Activated CD4-positive, alpha-beta memory T cell treated with anti-CD3 and anti-CD28 coated beads for 36 hours (primary cell): Measurements from ENCODE around the gene RALGPS1. TPM values are rescaled to one million over a fixed set of nuclear protein-coding genes. Genes with fewer than 3 reads are reported as not detected.

Experiments
- CTCF ChIA-PET: fragments of 350-600 bp; sonication (Branson Sonifier 250); formaldehyde crosslinking; loops from one replicate; lab custom pipeline; 2021; ENCODE audit warnings: antibody characterized with exemption, inconsistent platforms; lab: Charles Lee
- POLR2A ChIA-PET: fragments of 350-600 bp; sonication (Branson Sonifier 250); formaldehyde crosslinking; loops from one replicate; lab custom pipeline; 2021; ENCODE audit warnings: antibody characterized with exemption; lab: Charles Lee
- DNase-seq: peaks from one replicate; pipeline ENCODE4 v3.0.0-alpha.2; 2020
- H3K27ac Mint-ChIP-seq: one replicate; pipeline ENCODE4 v1.8.0; 2021; ENCODE audit warnings: mixed read lengths
- H3K27me3 Mint-ChIP-seq: one replicate; pipeline ENCODE4 v1.8.0; 2021; ENCODE audit warnings: mixed read lengths
- H3K36me3 Mint-ChIP-seq: one replicate; pipeline ENCODE4 v1.8.0; 2021; ENCODE audit warnings: mixed read lengths
- H3K4me1 Mint-ChIP-seq: one replicate; pipeline ENCODE4 v1.8.0; 2021; ENCODE audit warnings: low read depth, mixed read lengths
- H3K4me3 Mint-ChIP-seq: one replicate; pipeline ENCODE4 v1.8.0; 2021; ENCODE audit warnings: mild to moderate bottlenecking, mixed read lengths
- H3K9me3 Mint-ChIP-seq: one replicate; pipeline ENCODE4 v1.8.0; 2021; ENCODE audit warnings: mixed read lengths
- intact Hi-C: fragments of 100-400 bp; cut with micrococcal nuclease; formaldehyde crosslinking; loops from one replicate; pipeline ENCODE4 v1.15.1; 2023
- total RNA-seq, 2 experiments: library from RNA; stranded (reverse); gene quantifications; one replicate each; pipeline ENCODE4 v1.2.3, GENCODE V29; 2021

RALGPS1 gene
- total RNA-seq, 2 experiments from 2014 or later = 2.1 to 3.1 TPM

DNA sequence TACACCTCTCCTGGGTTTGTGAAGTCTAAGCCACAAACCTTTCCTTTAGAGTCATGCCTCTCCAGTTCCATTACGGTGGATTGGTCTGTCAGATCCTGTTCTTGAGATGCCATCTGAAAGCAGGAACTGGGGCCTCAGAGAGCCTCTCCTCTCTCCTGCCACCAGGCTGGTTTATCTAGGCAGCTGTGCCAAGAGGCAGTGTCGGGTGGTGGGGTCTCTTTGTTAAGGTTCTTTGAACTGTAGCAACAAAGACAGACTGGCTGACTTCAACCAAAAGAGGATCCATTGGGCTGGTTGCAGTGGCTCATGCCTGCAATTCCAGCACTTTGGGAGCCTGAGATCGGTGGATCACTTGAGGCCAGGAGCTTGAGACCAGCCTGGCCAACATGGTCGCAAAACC lies 273.8 kb downstream of the RALGPS1 start:
- H3K27ac Mint-ChIP-seq = no peak overlapping the region
- no peaks in the 10 kb centered on the region for H3K4me1 Mint-ChIP-seq
- no peak for DNase-seq
- POLR2A ChIA-PET = no interaction called here
- no peaks in the 10 kb centered on the region for H3K27me3 Mint-ChIP-seq
- H3K4me3 Mint-ChIP-seq = no peak overlapping the region
- CTCF ChIA-PET = no interaction called here
- H3K9me3 Mint-ChIP-seq = no peaks in the 10 kb centered on the region
- H3K36me3 Mint-ChIP-seq = peaks cover 2% of the 10 kb centered on the region
- intact Hi-C loops = no loop called here

DNA sequence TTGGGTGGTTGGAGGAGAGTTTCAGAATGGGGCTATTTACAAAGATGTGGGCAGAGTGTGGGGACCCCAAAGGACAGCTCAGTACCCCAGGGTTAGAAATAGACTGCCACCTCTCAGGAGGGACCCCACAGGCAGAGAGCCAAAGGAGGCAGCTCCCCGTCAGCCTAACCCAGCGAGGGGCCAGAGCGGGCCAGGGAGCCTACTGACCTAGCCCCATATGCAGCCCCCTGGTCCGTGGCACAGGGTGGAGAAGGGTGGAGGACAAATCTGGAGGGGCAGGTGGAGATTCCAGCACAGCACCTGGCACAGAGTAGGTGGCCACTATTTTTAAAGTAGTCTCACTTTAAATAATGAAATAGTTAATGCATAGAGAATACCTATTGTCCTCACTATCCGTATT lies 275.0 kb downstream of the RALGPS1 start:
- Mint-ChIP-seq H3K27ac (no peak overlapping the region), H3K36me3 (peaks cover 2% of the 10 kb centered on the region), H3K27me3 (no peaks in the 10 kb centered on the region), H3K9me3 (no peaks in the 10 kb centered on the region), H3K4me1 (no peaks in the 10 kb centered on the region), H3K4me3 (no peak overlapping the region)
- ChIA-PET CTCF (no interaction called here), POLR2A (no interaction called here)
- DNase-seq = no peak
- intact Hi-C loops = no loop called here

DNA sequence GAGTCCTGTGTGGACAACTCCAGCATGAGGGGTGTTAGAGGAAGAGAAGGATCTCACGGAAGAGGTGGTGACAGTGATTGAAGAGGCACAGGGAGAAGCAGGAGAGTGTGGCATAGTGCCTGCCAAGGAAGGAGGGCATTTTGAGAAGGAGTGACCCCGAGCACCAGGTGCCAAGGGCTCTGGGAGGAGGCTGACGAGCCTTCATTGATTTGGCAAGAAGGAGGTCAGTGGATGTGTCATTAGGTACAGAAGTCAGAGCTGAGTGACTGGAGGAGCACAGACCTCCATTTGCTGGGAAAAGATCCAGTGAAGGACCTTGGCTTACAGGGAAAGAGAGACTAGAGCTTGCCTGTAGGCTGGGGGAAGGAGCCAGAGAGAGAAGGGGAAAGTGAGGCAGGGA lies 278.2 kb downstream of the RALGPS1 start:
- H3K36me3 Mint-ChIP-seq = no peaks in the 10 kb centered on the region

DNA sequence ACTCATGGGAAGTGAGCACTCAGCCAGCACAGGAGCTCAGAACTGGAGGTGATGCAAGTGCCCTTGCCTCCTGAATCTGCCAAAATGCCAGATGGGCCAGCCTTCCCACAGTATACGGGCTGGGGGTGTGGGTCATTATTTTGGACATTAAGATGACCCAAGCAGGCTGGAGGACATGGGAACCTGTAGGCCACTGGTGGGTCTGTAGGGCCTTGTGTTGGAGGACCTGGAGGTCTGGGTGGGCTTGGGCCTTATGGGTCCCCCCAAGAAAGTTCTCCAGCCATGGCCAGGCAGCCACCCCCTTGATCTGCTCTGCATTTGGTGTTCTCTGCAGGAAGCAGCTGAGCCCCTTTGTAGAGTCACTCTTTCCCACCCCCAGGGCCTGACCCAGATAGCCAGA lies 278.9 kb downstream of the RALGPS1 start:
- H3K27ac Mint-ChIP-seq = no peak overlapping the region
- intact Hi-C loops = no loop called here
- no peaks in the 10 kb centered on the region for H3K27me3 Mint-ChIP-seq
- no peaks in the 10 kb centered on the region for H3K9me3 Mint-ChIP-seq
- ChIA-PET POLR2A (no interaction called here), CTCF (interaction anchor here (9.5 kb wide), 1 partner anchor 253 kb away, joined by 148 read pairs; no protein-coding TSS in a partner anchor)
- peaks cover 2% of the 10 kb centered on the region for H3K4me1 Mint-ChIP-seq
- H3K36me3 Mint-ChIP-seq = no peaks in the 10 kb centered on the region
- H3K4me3 Mint-ChIP-seq = no peak overlapping the region
- DNase-seq = no peak

More for the DNA sequence above, 278.2 kb downstream of the RALGPS1 start:
- Mint-ChIP-seq H3K9me3 (no peaks in the 10 kb centered on the region), H3K4me3 (no peak overlapping the region), H3K27me3 (no peaks in the 10 kb centered on the region), H3K27ac (no peak overlapping the region), H3K4me1 (no peaks in the 10 kb centered on the region)
- CTCF ChIA-PET = no interaction called here
- no peak for DNase-seq
- intact Hi-C loops = no loop called here
- POLR2A ChIA-PET = no interaction called here

DNA sequence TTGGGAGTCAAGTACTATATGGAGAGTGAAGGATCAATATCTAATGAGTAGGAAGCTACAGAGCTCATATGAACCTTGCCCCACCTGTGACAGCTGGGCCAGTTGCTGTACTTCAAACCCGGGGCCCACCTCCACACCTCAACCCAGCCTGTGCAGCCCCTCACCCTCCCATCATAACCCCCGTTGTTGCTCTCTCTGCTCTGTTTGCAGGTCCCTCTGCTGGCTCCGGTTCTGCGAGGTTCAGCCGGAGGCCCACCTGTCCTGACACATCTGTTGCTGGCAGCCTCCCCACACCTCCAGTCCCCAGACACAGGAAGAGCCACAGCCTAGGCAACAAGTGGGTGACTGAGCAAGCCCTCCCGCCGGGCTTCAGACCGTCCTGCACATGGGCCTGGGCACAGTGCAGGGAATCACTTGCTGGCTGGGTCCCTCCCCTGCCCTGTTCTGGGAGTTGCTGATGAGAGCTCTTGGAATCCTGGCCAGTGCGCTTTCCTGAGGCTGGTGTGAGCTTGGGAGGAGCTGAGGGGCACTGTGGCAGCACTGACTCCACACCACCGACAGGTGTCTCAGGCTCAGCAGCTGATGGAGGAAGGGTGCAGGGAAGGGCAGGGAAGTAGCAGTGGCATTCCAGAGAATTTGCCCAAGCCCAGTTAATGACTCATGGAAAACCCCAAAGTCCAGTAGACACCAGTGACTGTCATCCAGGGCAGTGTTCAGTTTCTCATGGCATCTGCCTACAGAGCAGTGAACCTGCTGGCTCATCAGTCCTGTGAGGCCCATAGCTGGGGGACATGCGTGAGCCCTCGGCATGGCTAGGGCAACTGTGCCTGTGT lies 280.5 kb downstream of the RALGPS1 start:
- no peak for DNase-seq
- ChIA-PET CTCF (interaction anchor here (1.2 to 9.5 kb wide), 3 partner anchors 10 to 255 kb away, joined by 3 to 148 read pairs (median 5); no protein-coding TSS in a partner anchor), POLR2A (no interaction called here)
- Mint-ChIP-seq H3K36me3 (no peaks in the 10 kb centered on the region), H3K27me3 (no peaks in the 10 kb centered on the region), H3K27ac (no peak overlapping the region), H3K4me1 (peaks cover 7% of the 10 kb centered on the region), H3K9me3 (no peaks in the 10 kb centered on the region), H3K4me3 (no peak overlapping the region)
- intact Hi-C loops = no loop called here

DNA sequence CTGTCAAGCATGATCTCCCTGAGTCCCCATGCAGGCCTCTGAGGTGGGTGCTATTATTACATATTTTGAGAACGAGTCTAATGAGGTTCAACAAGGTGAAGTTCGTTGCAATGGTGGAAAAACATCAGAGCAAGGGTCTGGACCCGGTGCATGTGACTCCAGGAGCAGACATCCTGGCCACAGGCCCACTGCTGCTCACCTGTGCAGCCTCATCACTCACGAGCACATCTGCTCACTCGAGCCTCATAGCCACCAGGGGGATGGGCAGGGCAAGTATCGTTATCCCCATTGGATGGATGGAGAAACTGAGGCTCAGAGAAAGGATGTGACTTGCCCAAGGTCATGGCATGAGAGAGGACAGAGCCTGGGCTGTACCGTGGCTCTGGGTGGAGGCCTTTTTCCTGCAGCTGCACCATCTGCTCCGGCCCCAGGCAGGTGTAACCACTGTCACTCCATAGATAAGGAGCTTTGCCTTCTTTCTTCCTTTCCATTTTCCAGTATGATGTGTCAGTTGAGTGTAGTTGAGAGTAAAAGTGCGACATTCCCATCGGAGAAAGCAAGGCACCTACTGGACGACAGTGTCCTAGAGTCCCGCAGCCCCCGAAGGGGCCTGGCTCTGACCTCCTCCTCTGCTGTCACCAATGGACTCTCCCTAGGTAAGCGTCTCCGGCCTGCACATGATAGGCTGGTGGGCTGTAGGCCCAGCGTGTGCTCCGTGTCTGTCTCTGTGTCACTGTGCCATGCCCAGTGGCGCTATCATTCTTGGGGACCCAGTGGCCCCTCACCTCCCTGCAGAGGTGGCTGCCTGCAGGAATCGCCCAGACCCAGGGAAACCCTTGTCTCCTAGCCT lies 281.6 kb downstream of the RALGPS1 start:
- H3K4me1 Mint-ChIP-seq = peaks cover 7% of the 10 kb centered on the region
- CTCF ChIA-PET = interaction anchor here (2.3 to 9.5 kb wide), 2 partner anchors 231 to 256 kb away, joined by 5 to 148 read pairs; no protein-coding TSS in a partner anchor

DNA sequence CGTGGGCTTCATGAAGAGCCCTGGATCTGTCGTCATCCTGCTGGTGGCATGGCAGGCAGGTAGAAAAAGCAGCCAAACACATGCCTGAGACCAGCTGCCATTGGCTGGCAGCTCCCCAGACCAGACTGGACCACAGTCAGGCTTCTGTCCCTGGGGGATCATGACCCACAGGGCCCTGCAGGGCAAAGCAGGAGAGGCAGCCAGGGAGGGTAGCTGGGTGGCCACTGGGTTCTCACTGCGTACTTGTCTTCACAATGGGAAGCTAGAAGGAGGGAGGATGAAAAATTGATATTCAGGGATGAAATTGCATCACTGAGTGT lies 282.2 kb downstream of the RALGPS1 start:
- POLR2A ChIA-PET = no interaction called here
- Mint-ChIP-seq H3K4me3 (no peak overlapping the region), H3K4me1 (peaks cover 7% of the 10 kb centered on the region), H3K36me3 (no peaks in the 10 kb centered on the region), H3K27ac (no peak overlapping the region), H3K27me3 (no peaks in the 10 kb centered on the region), H3K9me3 (no peaks in the 10 kb centered on the region)
- intact Hi-C loops = no loop called here
- CTCF ChIA-PET = interaction anchor here (5.0 to 9.5 kb wide), 2 partner anchors 232 to 256 kb away, joined by 33 to 148 read pairs; no protein-coding TSS in a partner anchor
- no peak for DNase-seq

More for the DNA sequence above, 281.6 kb downstream of the RALGPS1 start:
- no peaks in the 10 kb centered on the region for H3K27me3 Mint-ChIP-seq
- intact Hi-C loops = no loop called here
- no peaks in the 10 kb centered on the region for H3K9me3 Mint-ChIP-seq
- H3K27ac Mint-ChIP-seq = no peak overlapping the region
- H3K36me3 Mint-ChIP-seq = no peaks in the 10 kb centered on the region
- POLR2A ChIA-PET = no interaction called here
- no peak overlapping the region for H3K4me3 Mint-ChIP-seq
- DNase-seq = no peak

DNA sequence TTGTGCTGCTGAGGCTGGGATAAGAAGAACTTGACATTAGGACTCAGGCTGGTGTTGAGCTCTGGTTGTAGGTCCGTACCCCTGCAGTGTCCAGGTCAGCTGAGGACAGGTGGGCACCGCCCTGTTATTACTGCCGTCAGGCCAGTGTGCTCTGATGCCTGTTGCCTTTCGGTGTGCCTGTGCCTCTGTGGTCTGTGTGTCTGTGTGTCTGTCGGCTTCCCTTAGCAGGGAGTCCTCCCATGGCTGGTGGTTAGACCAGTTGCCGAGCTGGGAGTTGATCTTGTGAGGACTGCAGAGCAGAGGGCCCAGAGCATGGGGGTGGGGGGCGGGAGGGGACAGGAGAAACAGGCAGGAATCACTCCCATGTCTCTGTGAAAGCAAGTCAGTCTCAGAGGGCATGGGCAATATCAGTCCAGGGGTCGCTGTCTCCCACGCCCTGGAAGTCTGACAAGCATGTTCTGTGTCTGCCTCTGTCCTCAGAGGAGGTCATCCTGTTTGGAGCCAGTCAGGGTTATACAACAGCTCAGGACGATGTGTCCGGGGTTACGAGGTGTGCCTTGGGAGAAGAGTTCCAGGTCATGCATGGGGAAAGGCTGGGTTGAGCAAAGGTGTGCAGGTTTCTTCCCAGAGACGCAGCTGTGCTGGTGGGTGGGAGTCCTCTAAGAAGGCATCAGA lies 282.7 kb downstream of the RALGPS1 start:
- H3K9me3 Mint-ChIP-seq = no peaks in the 10 kb centered on the region
- H3K27ac Mint-ChIP-seq = no peak overlapping the region
- no peaks in the 10 kb centered on the region for H3K36me3 Mint-ChIP-seq
- POLR2A ChIA-PET = no interaction called here
- peaks cover 7% of the 10 kb centered on the region for H3K4me1 Mint-ChIP-seq
- intact Hi-C loops = no loop called here
- no peak for DNase-seq
- no peak overlapping the region for H3K4me3 Mint-ChIP-seq
- H3K27me3 Mint-ChIP-seq = no peaks in the 10 kb centered on the region
- CTCF ChIA-PET = interaction anchor here (1.6 to 9.5 kb wide), 7 partner anchors 37 to 257 kb away, joined by 3 to 148 read pairs (median 9); no protein-coding TSS in a partner anchor

DNA sequence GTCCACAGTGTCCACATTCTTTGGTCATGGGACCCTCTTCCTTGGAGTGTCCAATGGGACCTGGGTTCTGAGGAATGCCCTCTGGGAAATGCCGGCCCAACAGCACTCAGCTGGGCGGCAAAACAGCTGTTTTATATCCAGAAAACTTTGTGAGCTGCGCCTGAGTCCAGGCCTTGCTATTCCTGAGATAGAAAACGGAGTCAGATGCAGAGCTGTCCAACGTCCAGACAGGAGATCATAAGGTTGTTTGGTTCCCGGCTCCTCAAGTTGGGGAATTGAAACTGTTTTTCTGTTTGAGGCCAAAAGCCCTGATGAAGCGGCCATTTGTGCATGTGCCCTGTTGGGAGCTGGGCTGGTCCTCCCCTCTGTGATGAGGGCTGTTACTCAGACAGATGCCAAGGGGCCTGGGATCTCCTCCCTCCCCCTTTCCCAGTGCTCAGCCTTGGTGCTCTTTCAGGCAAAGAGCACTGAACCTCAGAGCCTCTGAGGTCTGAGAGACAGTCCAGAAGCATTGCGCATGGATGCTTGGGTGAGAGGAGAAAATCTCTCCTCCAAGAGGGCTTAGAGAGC lies 283.4 kb downstream of the RALGPS1 start:
- Mint-ChIP-seq H3K27me3 (no peaks in the 10 kb centered on the region), H3K27ac (no peak overlapping the region), H3K36me3 (no peaks in the 10 kb centered on the region), H3K4me1 (peaks cover 7% of the 10 kb centered on the region), H3K4me3 (no peak overlapping the region), H3K9me3 (no peaks in the 10 kb centered on the region)
- no peak for DNase-seq
- CTCF ChIA-PET = interaction anchor here (0.8 to 9.5 kb wide), 15 partner anchors 11 to 263 kb away, joined by 3 to 148 read pairs (median 5); no protein-coding TSS in a partner anchor
- POLR2A ChIA-PET = no interaction called here
- intact Hi-C loops = no loop called here

DNA sequence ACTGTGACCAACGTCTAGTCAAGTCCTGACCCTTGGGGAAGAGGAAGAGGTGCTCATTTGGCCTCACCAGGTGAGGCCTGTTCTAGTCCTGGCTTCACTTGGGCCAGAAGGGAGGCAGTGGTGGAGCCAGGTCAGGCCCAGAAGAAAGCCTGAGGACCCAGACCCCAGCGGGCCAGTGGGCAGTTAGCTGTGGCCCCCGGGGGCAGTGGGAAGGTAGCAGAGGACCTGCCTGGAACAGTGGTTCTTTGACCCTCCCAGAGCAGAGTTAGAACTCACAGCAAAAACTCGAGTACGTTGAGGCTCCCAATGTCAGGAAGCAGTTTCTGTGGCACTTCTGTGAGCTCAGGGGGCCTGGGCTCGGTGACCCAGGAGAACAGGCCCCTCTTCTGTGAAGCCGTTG lies 284.0 kb downstream of the RALGPS1 start:
- ChIA-PET CTCF (interaction anchor here (0.8 to 9.5 kb wide), 19 partner anchors 12 to 264 kb away, joined by 3 to 148 read pairs (median 4); no protein-coding TSS in a partner anchor), POLR2A (no interaction called here)
- no peak for DNase-seq
- no peaks in the 10 kb centered on the region for H3K36me3 Mint-ChIP-seq
- H3K9me3 Mint-ChIP-seq = no peaks in the 10 kb centered on the region
- no peaks in the 10 kb centered on the region for H3K27me3 Mint-ChIP-seq
- H3K4me1 Mint-ChIP-seq = peaks cover 7% of the 10 kb centered on the region
- no peak overlapping the region for H3K4me3 Mint-ChIP-seq
- intact Hi-C loops = no loop called here
- no peak overlapping the region for H3K27ac Mint-ChIP-seq

DNA sequence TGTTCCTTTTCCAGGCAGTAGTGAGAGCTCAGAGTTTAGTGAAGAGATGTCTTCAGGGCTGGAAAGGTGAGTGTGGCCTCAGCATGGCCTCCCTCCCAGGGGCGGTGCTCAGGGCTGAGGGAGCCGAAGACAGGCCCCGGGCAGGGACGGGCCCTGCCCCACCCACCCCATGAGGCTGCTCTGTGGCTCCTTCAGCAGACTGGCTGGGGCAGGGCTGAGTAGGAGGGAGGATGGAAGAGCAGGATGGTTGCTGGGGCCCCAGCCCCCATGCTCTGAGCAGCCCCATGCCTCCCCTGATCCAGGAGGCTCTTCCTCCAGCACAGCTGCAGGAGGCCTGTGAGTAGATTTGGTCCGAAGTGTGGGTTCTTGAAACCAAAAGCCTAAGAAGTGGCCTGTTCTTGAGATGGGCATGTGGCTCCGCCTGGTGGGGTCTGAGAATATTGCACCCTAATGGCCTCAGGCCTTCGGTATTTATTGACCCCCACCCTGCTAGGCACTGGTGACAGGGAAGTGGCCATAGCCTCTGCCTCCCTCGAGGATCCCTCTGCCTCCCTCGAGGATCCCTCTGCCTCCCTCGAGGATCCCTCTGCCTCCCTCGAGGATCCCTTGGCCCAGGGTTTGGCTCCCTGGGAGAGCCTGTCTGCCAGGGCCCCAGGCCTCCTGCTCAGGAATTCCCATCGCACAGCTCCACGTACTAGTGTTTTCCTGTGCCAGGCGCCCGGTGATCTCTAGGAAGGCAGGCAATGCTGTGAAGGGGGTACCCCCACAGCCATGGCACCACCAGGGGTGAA lies 284.6 kb downstream of the RALGPS1 start:
- Mint-ChIP-seq H3K4me1 (peaks cover 7% of the 10 kb centered on the region), H3K27me3 (no peaks in the 10 kb centered on the region), H3K9me3 (no peaks in the 10 kb centered on the region), H3K4me3 (no peak overlapping the region), H3K27ac (peak overlapping the region; percentile 8), H3K36me3 (no peaks in the 10 kb centered on the region)
- intact Hi-C loops = loop anchor here (1.0 kb wide), 2 partner anchors 233 to 259 kb away; no protein-coding TSS in a partner anchor
- CTCF ChIA-PET = interaction anchor here (0.8 to 9.5 kb wide), 19 partner anchors 12 to 265 kb away, joined by 3 to 148 read pairs (median 4); no protein-coding TSS in a partner anchor
- POLR2A ChIA-PET = no interaction called here
- peak; percentile 86 for DNase-seq
